Hematopoietic multipotent progenitor cell treated with erythropoietin and hydrocortisone succinate and interleukin-3 and kit ligand, for 6 days (in vitro differentiated cells): Measurements from ENCODE around the gene NUMBL.
"Not testable (repeated sequence)": the region's sequence is repeated elsewhere in the genome, so short reads cannot be mapped to it uniquely, and the experiment has no call there.

Source experiments
- DNase-seq: peaks from one replicate; pipeline ENCODE4 v3.0.0-alpha.2; 2015

Gene NUMBL

GRCh38 chr19:40661616-40662015 is 28.8 kb downstream of the NUMBL start:
- no peak for DNase-seq

- DNase-seq, result no peak
Measured at GRCh38 chr19:40659566-40659965, 30.9 kb downstream of the NUMBL start.

- no peak for DNase-seq
Measured at GRCh38 chr19:40659116-40659515, 31.3 kb downstream of the NUMBL start.

GRCh38 chr19:40658031-40658430 is 32.4 kb downstream of the NUMBL start:
- no peak for DNase-seq

GRCh38 chr19:40655684-40656083 is 34.8 kb downstream of the NUMBL start:
- not testable (repeated sequence) for DNase-seq

- DNase-seq, result not testable (repeated sequence)
Measured at GRCh38 chr19:40652303-40652702, 38.1 kb downstream of the NUMBL start.

- DNase-seq, result no peak
Measured at GRCh38 chr19:40650749-40651305, 39.6 kb downstream of the NUMBL start.

- DNase-seq, result not testable (repeated sequence)
Measured at GRCh38 chr19:40649903-40650675, 40.4 kb downstream of the NUMBL start.

GRCh38 chr19:40646743-40647254 is 43.7 kb downstream of the NUMBL start:
- DNase-seq, result no peak

GRCh38 chr19:40642757-40643305 is 47.6 kb downstream of the NUMBL start:
- DNase-seq, result no peak

- no peak for DNase-seq
Measured at GRCh38 chr19:40642051-40642706, 48.3 kb downstream of the NUMBL start.

GRCh38 chr19:40641281-40641680 is 49.2 kb downstream of the NUMBL start:
- no peak for DNase-seq

- DNase-seq, result no peak
Measured at GRCh38 chr19:40640744-40641143, 49.7 kb downstream of the NUMBL start.

- no peak for DNase-seq
Measured at GRCh38 chr19:40639638-40639982, 50.8 kb downstream of the NUMBL start.

GRCh38 chr19:40638327-40638726 is 52.1 kb downstream of the NUMBL start:
- DNase-seq, result no peak

- DNase-seq, result no peak
Measured at GRCh38 chr19:40633207-40633606, 57.2 kb downstream of the NUMBL start.

GRCh38 chr19:40632311-40633036 is 58.0 kb downstream of the NUMBL start:
- DNase-seq, result no peak

GRCh38 chr19:40630571-40631160 is 59.8 kb downstream of the NUMBL start:
- DNase-seq, result no peak

GRCh38 chr19:40629346-40629745 is 61.1 kb downstream of the NUMBL start:
- DNase-seq, result no peak

- DNase-seq, result peak; percentile 44
Measured at GRCh38 chr19:40627486-40628279, 62.8 kb downstream of the NUMBL start.

- no peak for DNase-seq
Measured at GRCh38 chr19:40626918-40627317, 63.5 kb downstream of the NUMBL start.
